ENCODE measurements around the gene SSBP3. TPM values are rescaled to one million over a fixed set of nuclear protein-coding genes. Genes with fewer than 3 reads are reported as not detected.
A peak's percentile ranks its signal among the peaks of the same experiment; 100 is the strongest.

Gene SSBP3
- total and polyA plus RNA-seq, 2 experiments from 2014 or later = 47.4 to 68.6 TPM

DNA sequence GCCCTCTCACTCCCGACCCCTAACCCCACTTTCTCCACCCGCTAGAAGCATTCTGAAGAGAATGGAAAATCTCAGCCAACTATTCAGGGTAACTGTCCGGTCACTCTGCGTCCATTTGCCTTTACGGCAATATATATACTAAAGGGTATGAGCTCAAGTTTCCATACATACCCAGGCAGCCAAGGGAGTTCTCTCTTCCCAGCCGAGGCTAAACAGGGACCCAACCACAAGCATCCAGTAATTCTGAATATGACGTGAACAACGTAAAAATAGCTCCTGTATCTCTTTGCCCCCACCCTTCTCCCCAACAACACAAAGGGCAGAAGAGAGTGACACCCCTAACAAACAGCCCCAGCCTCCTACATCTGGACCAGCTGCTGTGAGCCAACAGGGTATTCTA lies 67.7 kb downstream of the SSBP3 start:
- peaks cover 10% of the 10 kb centered on the region; the same call in 1 of the 2 replicates for H3F3A ChIP-seq (replicated peaks; ENCODE audit: low read depth)
- H3K4me3 ChIP-seq = no peak overlapping the region
- Mint-ChIP-seq H3K27ac (peak overlapping the region; percentile 51; the same call in 1 of the 2 replicates), H3K27me3 (ENCODE audit: insufficient read depth, low read depth, poor library complexity) (peaks cover 22% of the 10 kb centered on the region), H3K9me3 (no peaks in the 10 kb centered on the region), H3K36me3 (ENCODE audit: low read depth) (peaks cover 3% of the 10 kb centered on the region; the same call in 1 of the 3 replicates), H3K4me3 (no peak overlapping the region), H3K4me1 (peaks cover 86% of the 10 kb centered on the region)
- H3K4me1 ChIP-seq (ENCODE audit: insufficient read depth) = peaks cover 83% of the 10 kb centered on the region
- no peak for TF ChIP-seq ZNF462 (CRISPR knock-in tag; IDR thresholded peaks at IDR 0.05)
- peaks cover 12% of the 10 kb centered on the region for H4K20me1 ChIP-seq (replicated peaks; ENCODE audit: insufficient read depth)
- no peaks in the 10 kb centered on the region for H3K9me2 ChIP-seq (ENCODE audit: insufficient read depth)
- ATAC-seq (no peak), DNase-seq (ENCODE audit: low spot score) (no peak)
- no peak overlapping the region for H2AFZ ChIP-seq
- H3K4me2 ChIP-seq = no peak overlapping the region
- H3K27me3 ChIP-seq (ENCODE audit: insufficient read depth) = no peaks in the 10 kb centered on the region
- H3K27ac ChIP-seq (ENCODE audit: low read depth) = no peak overlapping the region; the same call in 1 of the 2 replicates
- H3K36me3 ChIP-seq (ENCODE audit: insufficient read depth) = no peaks in the 10 kb centered on the region
- peaks cover 99% of the 10 kb centered on the region for H3K79me2 ChIP-seq (replicated peaks; ENCODE audit: insufficient read depth)

- Histone ChIP-seq H3K27me3 (ENCODE audit: insufficient read depth) (no peaks in the 10 kb centered on the region), H3K4me3 (no peak overlapping the region), H3F3A (replicated peaks; ENCODE audit: low read depth) (peaks cover 10% of the 10 kb centered on the region; the same call in 1 of the 2 replicates), H3K4me2 (no peak overlapping the region), H3K36me3 (ENCODE audit: insufficient read depth) (no peaks in the 10 kb centered on the region), H4K20me1 (replicated peaks; ENCODE audit: insufficient read depth) (peaks cover 13% of the 10 kb centered on the region), H3K27ac (ENCODE audit: low read depth) (peak overlapping the region; percentile 59; the same call in 1 of the 2 replicates), H3K9me2 (ENCODE audit: insufficient read depth) (no peaks in the 10 kb centered on the region), H3K79me2 (replicated peaks; ENCODE audit: insufficient read depth) (peaks cover 99% of the 10 kb centered on the region), H3K4me1 (ENCODE audit: insufficient read depth) (peaks cover 83% of the 10 kb centered on the region), H2AFZ (no peak overlapping the region)
- H3K27me3 Mint-ChIP-seq (ENCODE audit: insufficient read depth, low read depth, poor library complexity) = peaks cover 22% of the 10 kb centered on the region
- H3K4me3 Mint-ChIP-seq = no peak overlapping the region
- ATAC-seq (no peak), DNase-seq (ENCODE audit: low spot score) (no peak)
- H3K27ac Mint-ChIP-seq = no peak overlapping the region
- H3K4me1 Mint-ChIP-seq = peaks cover 86% of the 10 kb centered on the region
- no peaks in the 10 kb centered on the region for H3K9me3 Mint-ChIP-seq
- H3K36me3 Mint-ChIP-seq (ENCODE audit: low read depth) = peaks cover 3% of the 10 kb centered on the region; the same call in 1 of the 3 replicates
- no peak for TF ChIP-seq ZNF462 (CRISPR knock-in tag; IDR thresholded peaks at IDR 0.05)
- TF ChIP-seq ZNF331 (CRISPR knock-in tag; IDR thresholded peaks at IDR 0.05; ENCODE audit: low read depth) = no peak
- TF ChIP-seq, protein P1, sequence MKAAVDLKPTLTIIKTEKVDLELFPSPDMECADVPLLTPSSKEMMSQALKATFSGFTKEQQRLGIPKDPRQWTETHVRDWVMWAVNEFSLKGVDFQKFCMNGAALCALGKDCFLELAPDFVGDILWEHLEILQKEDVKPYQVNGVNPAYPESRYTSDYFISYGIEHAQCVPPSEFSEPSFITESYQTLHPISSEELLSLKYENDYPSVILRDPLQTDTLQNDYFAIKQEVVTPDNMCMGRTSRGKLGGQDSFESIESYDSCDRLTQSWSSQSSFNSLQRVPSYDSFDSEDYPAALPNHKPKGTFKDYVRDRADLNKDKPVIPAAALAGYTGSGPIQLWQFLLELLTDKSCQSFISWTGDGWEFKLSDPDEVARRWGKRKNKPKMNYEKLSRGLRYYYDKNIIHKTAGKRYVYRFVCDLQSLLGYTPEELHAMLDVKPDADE (IDR thresholded peaks at IDR 0.05) = no peak
Observed at GRCh38 chr1:54337928-54338327, 68.3 kb downstream of the SSBP3 start.
